Ureter (tissue), 1 donor: Measurements from ENCODE around the gene SYNE2. TPM values are rescaled to one million over a fixed set of nuclear protein-coding genes. Genes with fewer than 3 reads are reported as not detected.

ENCODE experiments used
- DNase-seq: peaks from one replicate; pipeline ENCODE4 v3.0.0-alpha.2; 2020; ENCODE audit warnings: low spot score
- total RNA-seq: library from RNA; stranded (reverse); gene quantifications from one replicate; pipeline ENCODE4 v1.2.4, GENCODE V29; 2023
- donor health status: DM: yes; HTN: yes; CAD: no.

The SYNE2 gene
- total RNA-seq, 1 donor from 2014 or later, result 113 TPM

- no peak for DNase-seq
Observed at GRCh38 chr14:63911404-63911803, 58.6 kb downstream of the SYNE2 start.

- no peak for DNase-seq
Observed at GRCh38 chr14:63912286-63912685, 59.5 kb downstream of the SYNE2 start.

- no peak for DNase-seq
Observed at GRCh38 chr14:63918411-63918810, 65.6 kb downstream of the SYNE2 start.

GRCh38 chr14:63922696-63923421 lies 70.1 kb downstream of the SYNE2 start:
- peak; percentile 45 for DNase-seq

- DNase-seq, result no peak
Observed at GRCh38 chr14:63923422-63923752, 70.6 kb downstream of the SYNE2 start.

- no peak for DNase-seq
Observed at GRCh38 chr14:63924375-63924774, 71.6 kb downstream of the SYNE2 start.

GRCh38 chr14:63926641-63927040 lies 73.8 kb downstream of the SYNE2 start:
- DNase-seq, result no peak

GRCh38 chr14:63928744-63929174 lies 76.0 kb downstream of the SYNE2 start:
- no peak for DNase-seq

- no peak for DNase-seq
Observed at GRCh38 chr14:63933110-63933509, 80.3 kb downstream of the SYNE2 start.

GRCh38 chr14:63933711-63934110 lies 80.9 kb downstream of the SYNE2 start:
- no peak for DNase-seq

GRCh38 chr14:63938198-63939005 lies 85.6 kb downstream of the SYNE2 start:
- no peak for DNase-seq

GRCh38 chr14:63939006-63939270 lies 86.1 kb downstream of the SYNE2 start:
- DNase-seq, result no peak

- no peak for DNase-seq
Observed at GRCh38 chr14:63940387-63940786, 87.6 kb downstream of the SYNE2 start.

- no peak for DNase-seq
Observed at GRCh38 chr14:63941023-63941422, 88.2 kb downstream of the SYNE2 start.

- DNase-seq, result no peak
Observed at GRCh38 chr14:63949696-63950095, 96.9 kb downstream of the SYNE2 start.

GRCh38 chr14:63951021-63951420 lies 98.2 kb downstream of the SYNE2 start:
- DNase-seq, result no peak

GRCh38 chr14:63951429-63951828 lies 98.6 kb downstream of the SYNE2 start:
- DNase-seq, result no peak

GRCh38 chr14:63952053-63952932 lies 99.5 kb downstream of the SYNE2 start:
- no peak for DNase-seq

GRCh38 chr14:63952933-63953437 lies 100.2 kb downstream of the SYNE2 start:
- DNase-seq, result no peak

GRCh38 chr14:63956326-63956725 lies 103.5 kb downstream of the SYNE2 start:
- DNase-seq, result no peak

- no peak for DNase-seq
Observed at GRCh38 chr14:63960926-63961567, 108.2 kb downstream of the SYNE2 start.

GRCh38 chr14:63962906-63963305 lies 110.1 kb downstream of the SYNE2 start:
- DNase-seq, result no peak
